GM12878 (cell line): ENCODE results near the gene UPF1. TPM values are rescaled to one million over a fixed set of nuclear protein-coding genes. Genes with fewer than 3 reads are reported as not detected.

Experiments used
- ATAC-seq: fragments of 200-7000 bp; cut with Tn5 transposase; 3 replicates; pipeline ENCODE4 v1.9.1; 2020; ENCODE audit warnings: mild to moderate bottlenecking, moderate library complexity
- BruUV-seq: library from RNA; stranded (reverse); fragments of 400-500 nt; replicated peaks from 2 replicates; lab custom pipeline; 2021; lab: Mats Ljungman, UMichigan
- CTCF ChIA-PET: fragments of 300-600 bp; sonication (Branson Sonifier 250); formaldehyde crosslinking; extraction: SDS; loops from one replicate; lab custom pipeline; 2021; ENCODE audit warnings: inconsistent platforms; lab: Yijun Ruan, JAX
- POLR2A ChIA-PET: fragments of 350-600 bp; formaldehyde crosslinking; extraction: SDS; loops from one replicate; lab custom pipeline; 2021; ENCODE audit warnings: inconsistent platforms; lab: Charles Lee
- RAD21 ChIA-PET: fragments of 300-600 bp; sonication (Branson Sonifier 250); formaldehyde crosslinking; loops from one replicate; lab custom pipeline; 2023; ENCODE audit warnings: antibody characterized with exemption; ENCODE audit not compliant: unreplicated experiment; lab: Charles Lee
- SMC1A ChIA-PET: fragments of 300-600 bp; sonication (Branson Sonifier 250); formaldehyde crosslinking; loops from one replicate; lab custom pipeline; 2023; ENCODE audit not compliant: unreplicated experiment, uncharacterized antibody; lab: Charles Lee
- DNase-seq: peaks from one replicate; pipeline ENCODE4 v3.0.0-alpha.2; 2011; ENCODE audit warnings: low read depth, low spot score
- FAIRE-seq: peaks from 3 replicates; lab custom pipeline; 2011; peaks lifted over from hg19 to GRCh38; lab: Jason Lieb, UNC
- H2AFZ ChIP-seq: 2 replicates; pipeline ENCODE4 v1.6.0; 2011; ENCODE audit warnings: low read depth, low read length, control low read depth; ENCODE audit not compliant: control insufficient read depth
- H3K27ac ChIP-seq: 2 replicates; pipeline ENCODE4 v1.5.1; 2011; ENCODE audit warnings: control low read depth; ENCODE audit not compliant: control insufficient read depth, insufficient read depth
- H3K27me3 ChIP-seq, 2 experiments: replicated peaks in 1 of 2; 2 replicates each; pipeline versions ENCODE4 v1.6.0 to v1.6.1; 2011; ENCODE audit warnings: low read length in 1 of 2; ENCODE audit not compliant: control insufficient read depth in 2 of 2, insufficient read depth in 2 of 2
- H3K36me3 ChIP-seq, 2 experiments: 2 replicates each; pipeline ENCODE4 v1.5.1; 2011; ENCODE audit warnings: low read length in 1 of 2; ENCODE audit not compliant: control insufficient read depth in 2 of 2, insufficient read depth in 2 of 2
- H3K4me1 ChIP-seq: 2 replicates; pipeline ENCODE4 v1.6.1; 2011; ENCODE audit warnings: mild to moderate bottlenecking, low read length, moderate library complexity, mixed read lengths; ENCODE audit not compliant: control insufficient read depth, insufficient read depth
- H3K4me2 ChIP-seq: 2 replicates; pipeline ENCODE4 v1.6.0; 2011; ENCODE audit warnings: control low read depth; ENCODE audit not compliant: control insufficient read depth, insufficient read depth
- H3K4me3 ChIP-seq: fragments of 200-600 bp; sonication (generic); 2 replicates; pipeline ENCODE4 v1.5.1; 2016
- H3K79me2 ChIP-seq: 2 replicates; pipeline ENCODE4 v1.6.0; 2011; ENCODE audit warnings: low read length; ENCODE audit not compliant: control insufficient read depth, insufficient read depth
- H3K9ac ChIP-seq: 2 replicates; pipeline ENCODE4 v1.8.0; 2011; ENCODE audit warnings: low read length, control low read depth, mixed read lengths; ENCODE audit not compliant: control insufficient read depth, insufficient read depth
- H3K9me3 ChIP-seq: replicated peaks from 3 replicates; pipeline ENCODE4 v1.5.1; 2011; ENCODE audit warnings: mild to moderate bottlenecking, low read length; ENCODE audit not compliant: control insufficient read depth, insufficient read depth
- H4K20me1 ChIP-seq: 2 replicates; pipeline ENCODE4 v1.6.0; 2011; ENCODE audit not compliant: control insufficient read depth, insufficient read depth
- HDAC6 ChIP-seq: fragments of 200-600 bp; sonication (generic); IDR thresholded peaks from one replicate; pipeline ENCODE4 v1.8.0; 2017; ENCODE audit warnings: antibody characterized with exemption; ENCODE audit not compliant: unreplicated experiment
- IKZF1 ChIP-seq: fragments of 450-650 bp; conservative IDR thresholded peaks from 2 replicates; pipeline ENCODE4 v1.6.1; 2017; ENCODE audit warnings: antibody characterized with exemption, mild to moderate bottlenecking
- KAT2A ChIP-seq: conservative IDR thresholded peaks from 2 replicates; pipeline ENCODE4 v1.6.1; 2011; ENCODE audit warnings: low read depth, low read length; ENCODE audit not compliant: control insufficient read depth
- KDM1A ChIP-seq: fragments of 200-600 bp; sonication (generic); IDR thresholded peaks from 2 replicates; pipeline ENCODE4 v1.6.1; 2016; ENCODE audit warnings: borderline replicate concordance
- KLF5 ChIP-seq: fragments of 450-650 bp; IDR thresholded peaks from 2 replicates; pipeline ENCODE4 v1.6.1; 2014; ENCODE audit warnings: mild to moderate bottlenecking; ENCODE audit not compliant: partially characterized antibody
- LARP7 ChIP-seq: fragments of 450-650 bp; IDR thresholded peaks from 2 replicates; pipeline ENCODE4 v1.6.1; 2017; ENCODE audit warnings: mild to moderate bottlenecking
- NBN ChIP-seq: fragments of 450-650 bp; IDR thresholded peaks from 2 replicates; pipeline ENCODE4 v1.6.1; 2016
- POLR2A ChIP-seq: IDR thresholded peaks from 2 replicates; pipeline ENCODE4 v1.6.1; 2011; ENCODE audit warnings: low read depth, mild to moderate bottlenecking, low read length
- WGBS: methylation state at CpG from one replicate; pipeline ENCODE4 v1.1.6; 2016; ENCODE audit warnings: low lambda C conversion rate; ENCODE audit not compliant: insufficient replicate concordance, insufficient coverage; ENCODE audit errors: missing lambda C conversion rate; 5-methylcytosine and 5-hydroxymethylcytosine counted together
- in situ Hi-C: fragments of 300-500 bp; cut with MboI; formaldehyde crosslinking; loops from 9 replicates; pipeline ENCODE4 v1.14.3; 2018; ENCODE audit warnings: mixed read lengths
- intact Hi-C: fragments of 100-400 bp; cut with micrococcal nuclease; formaldehyde crosslinking; loops from one replicate; pipeline ENCODE4 v1.14.2; 2022; ENCODE audit not compliant: unreplicated experiment
- polyA plus RNA-seq, 11 experiments: library from polyadenylated mRNA; depleted of rRNA in 4 of 11; unstranded in 6 of 11; stranded (reverse) in 5 of 11; fragments of >200 nt; fragmentation: Nextera tagmentation in 4 of 11; fragmentation: Illumina TruSeq in 1 of 11; extraction: Ambion mirVana in 4 of 11; extraction: Trizol in 1 of 11; gene quantifications; 1 replicate in 1 of 11; 2 replicates in 10 of 11; pipeline versions ENCODE4 v1.2.1 to v1.2.3, GENCODE V29; 2011 to 2016; ENCODE audit warnings: inconsistent platforms in 2 of 11, missing spikeins in 2 of 11, low read depth in 1 of 11
- total RNA-seq, 4 experiments: library from RNA; depleted of rRNA in 3 of 4; stranded (reverse); fragments of >200 nt in 3 of 4; fragmentation: Illumina TruSeq in 1 of 4; extraction: Trizol in 1 of 4; gene quantifications; 2 replicates each; pipeline versions ENCODE4 v1.2.1 to v1.2.3, GENCODE V29; 2013 to 2021
- TF ChIP-seq, protein P1 (sequence below): IDR thresholded peaks from 2 replicates; pipeline ENCODE4 v1.6.1; 2011; ENCODE audit warnings: low read depth, mild to moderate bottlenecking, low read length, moderate library complexity, borderline replicate concordance; ENCODE audit errors: extremely low read depth

UPF1 gene
- total and polyA plus RNA-seq, 10 of the 15 experiments (the other 5 are each of a cell fraction or from before 2014, with no cell fraction given), result 0.58 to 80.9 (median 18.7) TPM

DNA sequence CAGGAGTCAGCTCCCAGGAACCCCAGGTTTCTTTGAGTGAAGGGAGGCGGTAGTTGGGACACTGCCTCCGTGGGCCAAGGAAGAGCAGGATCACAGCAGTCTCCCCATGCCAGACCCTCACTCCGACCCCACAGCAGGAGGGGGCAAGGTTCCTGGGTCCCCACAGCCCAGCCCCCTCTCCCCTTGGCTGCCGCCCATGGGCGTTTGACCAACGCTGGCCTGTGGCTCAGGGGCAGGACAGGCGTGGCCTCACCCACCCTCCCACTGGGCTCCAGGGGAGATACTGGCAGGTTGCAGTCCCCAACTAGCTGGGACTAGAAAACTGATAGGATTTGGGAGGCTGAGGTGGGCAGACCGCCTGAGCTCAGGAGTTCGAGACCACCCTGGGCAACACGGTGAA, 78.3 kb downstream of the UPF1 start:
- Histone ChIP-seq H3K27me3 (no peaks in the 10 kb centered on the region), H4K20me1 (no peaks in the 10 kb centered on the region; the same call in 1 of the 2 replicates), H3K4me3 (no peak overlapping the region), H2AFZ (no peak overlapping the region), H3K4me2 (no peak overlapping the region), H3K4me1 (no peaks in the 10 kb centered on the region), H3K79me2 (peaks cover 6% of the 10 kb centered on the region), H3K27ac (no peak overlapping the region), H3K9ac (no peak overlapping the region), H3K9me3 (no peaks in the 10 kb centered on the region; the same call in 2 of the 3 replicates), H3K36me3 (peaks cover 6 to 14% of the 10 kb centered on the region in 2 experiments; a peak in 3 of 4 replicates)
- no peak for ATAC-seq
- POLR2A ChIA-PET, result no interaction called here
- 97% methylated on average over 9 of the region's 10 CpGs for WGBS
- no peak for TF ChIP-seq HDAC6
- no peak for TF ChIP-seq KLF5
- TF ChIP-seq KAT2A, result no peak
- TF ChIP-seq KDM1A, result no peak
- TF ChIP-seq, protein P1, sequence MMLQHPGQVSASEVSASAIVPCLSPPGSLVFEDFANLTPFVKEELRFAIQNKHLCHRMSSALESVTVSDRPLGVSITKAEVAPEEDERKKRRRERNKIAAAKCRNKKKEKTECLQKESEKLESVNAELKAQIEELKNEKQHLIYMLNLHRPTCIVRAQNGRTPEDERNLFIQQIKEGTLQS, result no peak
- no peak for TF ChIP-seq LARP7
- no peak for TF ChIP-seq IKZF1
- RAD21 ChIA-PET, result no interaction called here
- CTCF ChIA-PET, result no interaction called here
- SMC1A ChIA-PET, result no interaction called here
- BruUV-seq, result no TSS peak
- no peak for FAIRE-seq
- in situ Hi-C loops, result no loop called here
- intact Hi-C loops, result no loop called here
- no peak for DNase-seq

DNA sequence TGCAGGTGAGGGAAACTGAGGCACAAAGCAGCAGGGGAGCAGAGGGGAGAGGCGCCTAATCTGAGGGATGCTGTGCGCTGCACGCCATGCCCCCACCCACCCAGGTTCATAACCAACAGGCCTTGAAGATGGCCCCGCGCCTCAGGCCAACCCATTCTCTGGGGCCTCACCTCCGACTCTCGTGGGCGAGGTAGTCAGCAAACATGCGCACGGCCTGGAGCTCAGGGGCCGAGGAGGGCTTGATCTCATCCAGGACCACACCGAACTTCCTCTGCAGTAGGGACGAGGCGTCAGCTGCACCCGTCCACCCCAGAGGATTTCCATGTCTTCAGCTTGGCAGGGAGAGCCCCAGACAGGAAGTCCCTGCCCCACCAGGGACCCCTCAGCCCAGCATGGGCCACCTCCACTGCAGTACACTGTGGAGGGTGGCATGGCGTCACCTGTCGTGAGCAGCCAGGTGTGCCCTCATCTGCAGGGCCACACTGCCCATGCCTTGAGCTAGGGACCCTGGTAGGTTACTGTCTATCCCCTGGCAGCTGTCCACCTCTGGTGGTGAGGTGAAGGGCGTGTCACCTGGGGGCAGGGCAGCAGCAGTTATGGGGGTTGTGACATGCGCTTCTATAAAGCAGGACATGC, 79.2 kb downstream of the UPF1 start:
- SMC1A ChIA-PET, result no interaction called here
- in situ Hi-C loops (no loop called here), intact Hi-C loops (no loop called here)
- Histone ChIP-seq H3K9me3 (no peaks in the 10 kb centered on the region; the same call in 2 of the 3 replicates), H3K36me3 (peaks cover 12 to 14% of the 10 kb centered on the region in 2 experiments), H3K27me3 (no peaks in the 10 kb centered on the region), H3K4me1 (no peaks in the 10 kb centered on the region), H3K9ac (no peak overlapping the region), H3K27ac (no peak overlapping the region), H3K79me2 (peaks cover 15% of the 10 kb centered on the region), H3K4me3 (no peak overlapping the region), H4K20me1 (peaks cover 3% of the 10 kb centered on the region; the same call in 1 of the 2 replicates), H2AFZ (no peak overlapping the region), H3K4me2 (no peak overlapping the region)
- no peak for FAIRE-seq
- TF ChIP-seq NBN, result no peak
- TF ChIP-seq POLR2A, result peak; percentile 49; the same call in 1 of the 2 replicates
- BruUV-seq, result no TSS peak
- CTCF ChIA-PET, result no interaction called here
- POLR2A ChIA-PET, result no interaction called here
- WGBS, result 99% methylated on average over 19 of the region's 19 CpGs
- no peak for ATAC-seq
- DNase-seq, result no peak
- RAD21 ChIA-PET, result no interaction called here
